Kidney (tissue), 14 donors: ENCODE data around the gene TTLL11. TPM values are rescaled to one million over a fixed set of nuclear protein-coding genes. Genes with fewer than 3 reads are reported as not detected.
"Not testable (repeated sequence)": the region's sequence is repeated elsewhere in the genome, so short reads cannot be mapped to it uniquely, and the experiment has no call there.

Source experiments
- DNase-seq, 5 donors: peaks; one replicate each; pipeline ENCODE4 v3.0.0-alpha.2; 2013 to 2020
- FAIRE-seq: peaks from 2 replicates; lab custom pipeline; 2012; peaks lifted over from hg19 to GRCh38; lab: Jason Lieb, UNC
- H3K27ac ChIP-seq, 2 donors: one replicate each; pipeline ENCODE4 v1.7.0; 2013; ENCODE audit warnings: low read depth in 2 of 2, low read length in 2 of 2, inconsistent platforms in 1 of 2
- H3K27me3 ChIP-seq: one replicate; pipeline ENCODE4 v1.7.1; 2013; ENCODE audit warnings: low read length, inconsistent platforms; ENCODE audit not compliant: control insufficient read depth, insufficient read depth
- H3K36me3 ChIP-seq, 3 donors: one replicate each; pipeline versions ENCODE4 v1.7.0 to v1.7.1; 2013; ENCODE audit warnings: low read length in 3 of 3, control low read depth in 1 of 3, inconsistent platforms in 1 of 3; ENCODE audit not compliant: insufficient read depth in 3 of 3, control insufficient read depth in 2 of 3
- H3K4me1 ChIP-seq, 3 donors: one replicate each; pipeline versions ENCODE4 v1.7.0 to v1.7.1; 2013; ENCODE audit warnings: low read length in 3 of 3, inconsistent platforms in 1 of 3, low read depth in 1 of 3; ENCODE audit not compliant: control insufficient read depth in 2 of 3, insufficient read depth in 2 of 3
- H3K4me3 ChIP-seq, 3 donors: one replicate each; pipeline versions ENCODE4 v1.7.0 to v1.8.1; 2013; ENCODE audit warnings: low read length in 3 of 3, control low read depth in 1 of 3, inconsistent platforms in 1 of 3
- H3K9ac ChIP-seq, 3 donors: one replicate each; pipeline versions ENCODE4 v1.7.0 to v1.7.1; 2013; ENCODE audit warnings: low read length in 3 of 3, control low read depth in 1 of 3, inconsistent platforms in 1 of 3
- H3K9me3 ChIP-seq, 3 donors: one replicate each; pipeline versions ENCODE4 v1.7.0 to v1.7.1; 2013; ENCODE audit warnings: low read length in 3 of 3, control low read depth in 1 of 3, inconsistent platforms in 1 of 3; ENCODE audit not compliant: control insufficient read depth in 2 of 3, insufficient read depth in 1 of 3
- CTCF ChIP-seq: IDR thresholded peaks from 3 replicates; pipeline ENCODE4 v1.5.1; 2012; ENCODE audit warnings: mild to moderate bottlenecking, moderate library complexity, borderline replicate concordance; ENCODE audit not compliant: insufficient read depth; ENCODE audit errors: extremely low read depth
- intact Hi-C: fragments of 100-400 bp; cut with DNase I; formaldehyde crosslinking; loops from one replicate; pipeline ENCODE4 v1.11.1; 2022
- polyA plus RNA-seq: library from polyadenylated mRNA; stranded (reverse); fragments of 350-450 nt; fragmentation: Illumina TruSeq; extraction: RNeasy Lipid Tissue Mini Kit (QIAGEN cat#74804); gene quantifications from one replicate; pipeline ENCODE4 v1.2.3, GENCODE V29; 2014; ENCODE audit warnings: low read depth, low replicate concordance; ENCODE audit not compliant: insufficient read depth
- total RNA-seq: library from RNA; stranded (reverse); fragmentation: NEBNext Ultra II Directional; extraction: Animal tissue kit (Norgen Biotek cat#: 25700); gene quantifications from one replicate; pipeline ENCODE4 v1.2.1, GENCODE V29; 2021
- donor health status: control.
- donor health status: control.
- donor health status: control.
- donor health status: control.
- donor health status: control.
- donor health status: DM: yes; HTN: yes; CAD: no.
- donor health status: Normal renal cell carcinoma (clear cell type).

TTLL11 gene
- total and polyA plus RNA-seq, 2 donors from 2014 or later = 2.3 to 10.0 TPM

- H3K9me3 ChIP-seq = no peaks in the 10 kb centered on the region
- H3K9ac ChIP-seq = no peak overlapping the region
- no peak for TF ChIP-seq CTCF
- peak overlapping the region in 1 of 2 donors; percentile 10 for H3K27ac ChIP-seq
- no peaks in the 10 kb centered on the region for H3K4me1 ChIP-seq
- no peak overlapping the region for H3K4me3 ChIP-seq
- DNase-seq = peak in 1 of 5 donors; percentile 28
- intact Hi-C loops = no loop called here
- no peaks in the 10 kb centered on the region for H3K27me3 ChIP-seq
- H3K36me3 ChIP-seq = no peaks in the 10 kb centered on the region
- no peak for FAIRE-seq
Measured at GRCh38 chr9:122001491-122002201, 91.5 kb downstream of the TTLL11 start.

DNA sequence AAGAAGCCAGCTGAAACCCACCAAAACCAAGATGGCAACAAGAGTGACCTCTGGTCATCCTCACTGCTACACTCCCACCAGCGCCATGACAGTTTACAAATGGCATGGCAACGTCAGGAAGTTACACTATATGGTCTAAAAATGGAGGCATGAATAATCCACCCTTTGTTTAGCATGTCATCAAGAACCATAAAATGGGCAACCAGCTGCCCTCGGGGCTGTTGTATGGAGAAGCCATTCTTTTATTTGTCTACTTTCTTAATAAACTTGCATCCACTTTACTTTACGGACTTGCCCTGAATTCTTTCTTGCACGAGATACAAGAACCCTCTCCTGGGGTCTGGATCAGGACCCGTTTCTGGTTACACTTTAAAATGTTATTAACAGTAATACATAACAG is 92.6 kb downstream of the TTLL11 start:
- FAIRE-seq, H3K27ac ChIP-seq, H3K9ac ChIP-seq, H3K9me3 ChIP-seq, DNase-seq, H3K36me3 ChIP-seq, intact Hi-C loops, H3K4me1 ChIP-seq, H3K4me3 ChIP-seq, H3K27me3 ChIP-seq: not testable (repeated sequence)

- H3K27me3 ChIP-seq = no peaks in the 10 kb centered on the region
- FAIRE-seq = no peak
- TF ChIP-seq CTCF = no peak
- no peaks in the 10 kb centered on the region for H3K4me1 ChIP-seq
- no peak overlapping the region for H3K9ac ChIP-seq
- DNase-seq = no peak
- no peaks in the 10 kb centered on the region for H3K36me3 ChIP-seq
- no peak overlapping the region for H3K27ac ChIP-seq
- intact Hi-C loops = loop anchor here (10.0 kb wide), 1 partner anchor 445 kb away; no protein-coding TSS in a partner anchor
- H3K4me3 ChIP-seq = no peak overlapping the region
- no peaks in the 10 kb centered on the region for H3K9me3 ChIP-seq
Measured at GRCh38 chr9:121999556-121999955, 93.6 kb downstream of the TTLL11 start.

DNA sequence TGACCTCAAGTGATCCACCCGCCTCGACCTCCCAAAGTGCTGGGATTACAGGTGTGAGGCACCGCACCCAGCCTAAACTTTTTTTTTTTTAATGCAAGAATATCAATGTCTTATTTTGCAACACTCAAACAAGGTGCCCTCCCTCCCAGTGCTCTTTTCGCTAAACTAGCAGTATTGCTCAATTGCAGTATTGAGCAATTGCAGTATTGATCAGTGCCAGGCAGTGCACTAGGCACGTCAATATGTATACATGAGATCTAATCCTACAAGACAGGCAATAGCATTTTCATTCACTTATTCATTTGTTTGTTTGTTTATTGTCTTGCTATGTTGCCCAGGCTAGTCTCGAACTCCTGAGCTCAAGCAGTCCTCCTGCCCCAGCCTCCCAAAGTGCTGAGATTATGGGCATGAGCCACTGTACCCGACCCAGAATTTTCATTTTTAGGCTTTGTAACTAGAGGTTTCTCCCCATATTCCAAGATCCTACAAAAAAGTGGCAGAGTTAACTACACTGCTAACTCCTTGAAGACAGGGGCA is 94.5 kb downstream of the TTLL11 start:
- FAIRE-seq = no peak

More for the DNA sequence above, 94.5 kb downstream of the TTLL11 start:
- DNase-seq = no peak
- no peak for TF ChIP-seq CTCF
- intact Hi-C loops = loop anchor here (10.0 kb wide), 1 partner anchor 444 kb away; no protein-coding TSS in a partner anchor
- H3K9me3 ChIP-seq = no peaks in the 10 kb centered on the region
- H3K27me3 ChIP-seq = no peaks in the 10 kb centered on the region
- H3K4me3 ChIP-seq = no peak overlapping the region
- H3K27ac ChIP-seq = no peak overlapping the region
- no peak overlapping the region for H3K9ac ChIP-seq
- no peaks in the 10 kb centered on the region for H3K4me1 ChIP-seq
- no peaks in the 10 kb centered on the region for H3K36me3 ChIP-seq
